KBM-7 (cell line): ENCODE data around the gene EIF1AY.
A peak's percentile ranks its signal among the peaks of the same experiment; 100 is the strongest.
"Not testable (repeated sequence)": the region's sequence is repeated elsewhere in the genome, so short reads cannot be mapped to it uniquely, and the experiment has no call there.

Experiments
- DNase-seq: peaks from one replicate; pipeline ENCODE4 v3.0.0-alpha.2; 2015
- in situ Hi-C: fragments of 300-500 bp; cut with MboI; formaldehyde crosslinking; loops from 2 replicates; pipeline ENCODE4 v1.14.3; 2020; ENCODE audit warnings: low sequenced_read_pairs, low pct_unique_long_range_greater_than_20kb, mixed read lengths

EIF1AY gene, protein sequence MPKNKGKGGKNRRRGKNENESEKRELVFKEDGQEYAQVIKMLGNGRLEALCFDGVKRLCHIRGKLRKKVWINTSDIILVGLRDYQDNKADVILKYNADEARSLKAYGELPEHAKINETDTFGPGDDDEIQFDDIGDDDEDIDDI

DNA sequence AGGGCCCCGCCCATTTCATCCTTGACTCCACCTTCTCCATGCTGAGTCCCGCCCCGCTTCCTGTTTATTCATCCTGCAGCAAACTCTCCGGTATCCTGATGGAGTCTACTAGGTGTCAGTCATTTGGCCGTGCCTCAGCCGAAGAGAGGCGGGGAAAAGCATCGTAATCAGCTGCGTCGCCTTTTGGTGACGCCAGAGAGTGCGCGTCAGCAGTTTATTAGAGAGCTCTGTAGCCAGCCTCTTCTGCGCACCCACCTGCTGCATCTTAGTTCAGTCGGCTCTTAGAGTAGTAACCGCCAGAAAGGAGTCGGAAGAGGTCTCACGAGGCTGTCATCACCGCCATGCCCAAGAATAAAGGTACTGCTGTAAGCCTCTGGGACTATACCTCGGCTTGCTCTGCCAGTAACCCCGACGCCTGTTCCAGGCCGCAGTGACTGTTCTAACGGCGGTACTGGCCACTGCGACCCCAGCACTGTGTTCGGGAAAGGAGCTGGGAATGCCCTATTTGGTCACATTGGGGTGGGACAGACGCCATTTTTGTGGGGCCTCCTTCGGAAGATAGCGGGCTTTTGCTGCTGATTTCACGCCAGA lies at the start of gene EIF1AY:
TSS of gene EIF1AY (plus strand) at position 246 of the 591 bp plus-strand sequence. CDS start at position 342, 96 bp downstream.
- in situ Hi-C loops: no loop called here
- peak; percentile 99 for DNase-seq

DNA sequence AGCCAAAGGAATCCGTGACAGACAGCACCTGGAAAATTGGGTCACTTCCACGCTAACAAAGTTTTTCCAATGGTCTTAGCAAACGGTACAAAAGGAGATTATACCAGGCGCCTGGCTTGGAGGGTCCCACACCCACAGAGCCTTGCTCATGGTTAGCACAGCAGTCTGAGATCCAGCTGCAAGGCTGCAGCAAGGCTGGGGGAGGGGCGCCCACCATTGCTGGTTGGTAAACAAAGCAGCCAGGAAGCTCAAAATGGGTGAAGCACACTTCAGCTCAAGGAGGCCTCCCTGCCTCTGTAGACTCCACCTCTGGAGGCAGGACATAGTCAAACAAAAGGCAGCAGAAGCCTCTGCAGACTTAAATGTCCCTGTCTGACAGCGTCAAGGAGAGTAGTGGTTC lies 47.1 kb upstream of the EIF1AY start:
- in situ Hi-C loops: no loop called here
- DNase-seq: no peak

DNA sequence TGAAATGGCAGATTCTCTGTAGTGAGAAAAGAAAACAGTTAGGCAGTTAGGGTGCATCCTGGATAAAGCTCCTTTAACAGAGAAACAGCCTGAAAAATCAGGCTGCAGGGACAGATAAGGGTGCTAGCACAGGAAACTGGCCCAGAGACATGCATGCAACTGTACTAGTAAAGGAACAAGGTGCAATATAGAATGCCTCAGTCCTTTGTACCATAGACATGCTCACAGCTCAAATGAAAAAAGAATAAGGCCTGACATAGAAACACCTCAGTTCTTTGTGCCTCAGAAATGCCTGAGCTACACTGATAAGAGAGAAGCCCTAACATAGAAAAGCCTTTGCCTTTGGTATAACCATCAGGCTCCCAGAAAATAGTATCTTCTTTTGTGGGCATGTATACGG lies 37.4 kb upstream of the EIF1AY start:
- in situ Hi-C loops: no loop called here
- no peak for DNase-seq

DNA sequence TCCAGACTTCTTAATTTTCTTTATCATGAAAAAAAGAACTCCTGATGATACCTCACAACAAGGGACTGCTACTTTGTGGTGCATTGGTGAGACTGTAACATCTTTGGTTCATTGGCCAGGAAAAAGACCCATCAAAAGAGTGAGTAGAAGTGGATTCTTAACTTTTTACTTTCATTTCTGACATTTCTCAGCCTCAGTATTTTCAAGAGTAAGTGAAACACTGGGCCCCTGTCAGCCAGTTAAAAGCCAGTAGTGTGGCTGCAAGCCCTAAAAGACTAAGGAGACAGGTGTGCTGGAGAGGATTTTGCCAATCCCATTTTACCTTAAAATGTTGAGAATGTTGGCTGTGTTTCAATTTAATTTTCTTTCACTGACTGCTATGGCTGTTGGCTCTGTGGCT lies 36.6 kb upstream of the EIF1AY start:
- in situ Hi-C loops: no loop called here
- DNase-seq: no peak

DNA sequence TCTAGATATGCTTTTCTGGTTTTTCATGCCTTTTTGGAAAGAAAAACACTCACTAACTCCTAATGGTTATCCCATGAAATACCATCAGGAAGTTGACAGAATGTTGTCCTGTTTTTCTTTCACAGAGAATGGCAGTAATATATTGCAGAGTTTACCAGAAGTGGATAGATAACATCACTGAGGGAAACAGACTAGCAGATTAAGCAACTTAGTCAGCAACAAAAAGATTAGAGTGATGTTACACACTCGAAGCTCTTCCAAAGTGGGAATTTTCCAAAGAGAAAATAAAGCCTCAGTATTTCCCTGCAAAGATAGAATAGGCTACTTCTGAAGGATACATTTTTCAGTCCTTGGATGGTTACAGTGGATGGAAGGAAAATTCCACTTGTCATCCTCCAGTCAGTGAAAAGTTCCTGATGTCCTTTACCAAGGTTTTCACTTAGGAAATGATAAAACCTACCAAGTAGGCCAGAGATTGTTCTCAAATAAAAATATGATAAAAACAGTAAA lies 31.1 kb upstream of the EIF1AY start:
- DNase-seq: no peak
- in situ Hi-C loops: no loop called here

DNA sequence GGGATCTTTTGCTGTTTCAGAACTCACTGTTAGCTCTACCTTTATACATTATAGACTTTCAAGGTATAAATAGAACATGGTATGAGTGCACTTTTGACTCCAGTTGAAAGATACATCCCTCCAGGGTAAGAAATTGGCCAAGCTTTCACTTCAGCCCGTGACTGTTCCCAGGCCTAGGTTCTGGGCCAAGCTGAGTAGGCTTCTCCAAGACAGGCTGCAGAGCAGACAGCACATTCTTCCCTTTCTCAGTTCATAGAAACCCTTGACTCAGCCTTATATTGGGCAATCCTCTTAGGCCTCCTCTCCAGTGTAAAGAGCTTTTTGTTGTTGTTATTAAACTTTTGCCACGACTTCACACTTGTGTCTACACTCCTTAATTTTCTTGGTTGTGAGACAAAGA lies 29.5 kb upstream of the EIF1AY start:
- in situ Hi-C loops: no loop called here
- no peak for DNase-seq

DNA sequence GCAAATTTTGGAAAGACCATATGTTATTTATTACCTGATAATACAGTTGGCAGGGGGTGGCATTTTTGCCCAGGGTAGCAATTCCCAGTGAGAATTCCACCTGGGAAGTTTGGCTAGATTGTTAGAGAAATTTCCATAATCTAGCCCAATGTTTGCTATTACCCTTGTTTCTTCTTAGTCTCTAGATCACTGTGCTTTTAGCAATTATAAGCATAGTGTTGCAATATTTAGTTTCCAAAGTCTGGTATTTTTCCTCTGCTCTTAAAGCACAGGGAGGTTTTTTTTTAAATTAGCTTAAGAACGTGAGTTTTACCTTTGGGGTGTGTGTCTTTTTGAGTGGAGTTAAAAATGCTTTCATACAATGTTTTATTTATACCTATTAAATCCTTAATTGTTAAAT lies 26.3 kb upstream of the EIF1AY start:
- in situ Hi-C loops: no loop called here
- no peak for DNase-seq

DNA sequence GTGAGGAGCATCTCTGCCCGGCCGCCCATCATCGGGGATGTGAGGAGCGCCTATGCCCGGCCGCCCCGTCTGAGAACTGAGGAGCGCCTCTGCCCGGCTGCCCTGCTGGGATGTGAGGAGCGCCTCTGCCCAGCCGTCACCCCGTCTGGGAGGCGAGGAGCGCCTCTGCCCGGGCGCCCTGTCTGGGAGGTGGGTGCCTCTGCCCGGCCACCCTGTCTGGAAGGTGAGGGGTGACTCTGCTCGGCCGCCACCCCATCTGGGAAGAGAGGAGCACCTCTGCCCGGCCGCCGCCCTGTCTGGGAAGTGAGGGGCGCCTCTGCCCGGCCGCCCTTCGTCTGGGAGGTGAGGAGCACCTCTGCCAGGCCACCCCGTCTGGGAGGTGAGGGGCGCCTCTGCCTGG lies 23.7 kb upstream of the EIF1AY start:
- in situ Hi-C loops: loop anchor here (25.0 kb wide), 1 partner anchor 185 kb away; no protein-coding TSS in a partner anchor
- no peak for DNase-seq

DNA sequence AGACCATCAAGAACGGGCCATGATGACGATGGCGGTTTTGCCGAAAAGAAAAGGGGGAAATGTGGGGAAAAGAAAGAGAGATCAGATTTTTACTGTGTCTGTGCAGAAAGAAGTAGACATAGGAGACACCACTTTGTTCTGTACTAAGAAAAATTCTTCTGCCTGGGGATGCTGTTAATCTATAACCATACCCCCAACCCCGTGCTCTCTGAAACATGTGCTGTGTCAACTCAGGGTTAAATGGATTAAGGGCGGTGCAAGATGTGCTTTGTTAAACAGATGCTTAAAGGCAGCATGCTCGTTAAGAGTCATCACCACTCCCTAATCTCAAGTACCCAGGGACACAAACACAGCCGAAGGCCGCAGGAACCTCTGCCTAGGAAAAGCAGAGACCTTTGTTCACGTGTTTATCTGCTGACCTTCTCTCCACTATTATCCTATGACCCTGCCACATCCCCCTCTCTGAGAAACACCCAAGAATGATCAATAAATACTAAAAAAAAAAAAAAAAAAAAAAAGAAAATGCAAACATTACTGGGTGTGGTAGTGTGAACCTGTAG lies 22.7 kb upstream of the EIF1AY start:
- in situ Hi-C loops: loop anchor here (25.0 kb wide), 1 partner anchor 184 kb away; no protein-coding TSS in a partner anchor
- DNase-seq: not testable (repeated sequence)

DNA sequence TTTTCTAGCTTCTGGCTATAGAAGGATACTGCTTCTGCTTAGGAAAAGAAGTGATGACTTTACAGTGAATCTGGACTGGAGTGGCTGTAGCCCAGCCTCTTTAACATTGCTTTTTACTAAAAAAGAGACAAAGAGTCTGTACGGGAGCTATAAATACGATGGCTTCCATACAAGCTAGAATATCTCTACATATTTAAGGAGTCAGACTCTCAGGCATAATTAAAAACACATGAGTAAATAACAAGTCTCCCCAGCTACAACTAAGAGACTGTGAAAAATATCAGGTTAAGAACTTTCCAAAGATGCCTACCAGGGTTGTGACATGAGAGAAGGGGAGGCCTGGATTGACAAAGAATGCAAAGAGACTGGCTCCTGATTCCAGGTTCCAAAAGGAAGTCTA lies 19.8 kb upstream of the EIF1AY start:
- in situ Hi-C loops: loop anchor here (25.0 kb wide), 1 partner anchor 181 kb away; no protein-coding TSS in a partner anchor

DNA sequence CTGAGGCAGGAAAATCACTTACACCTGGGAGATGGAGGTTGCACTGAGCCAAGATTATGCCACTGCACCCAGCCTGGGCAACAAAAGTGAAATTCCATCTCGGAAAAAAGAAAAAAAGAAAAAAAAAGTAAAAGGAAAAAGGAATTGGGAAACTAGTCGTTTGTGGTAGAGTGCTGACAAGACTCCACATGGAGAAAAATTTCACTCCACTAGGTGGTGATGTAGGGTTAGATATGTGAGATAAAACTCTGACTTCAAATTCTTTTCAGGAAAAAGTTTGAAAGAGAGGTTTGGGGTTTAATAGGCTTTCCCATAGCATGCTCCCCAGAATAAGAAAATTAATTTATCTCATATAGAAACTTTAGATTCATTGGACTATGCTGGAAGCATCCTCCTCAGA lies 16.9 kb upstream of the EIF1AY start:
- peak; percentile 57 for DNase-seq
- in situ Hi-C loops: loop anchor here (25.0 kb wide), 1 partner anchor 179 kb away; no protein-coding TSS in a partner anchor

More for the DNA sequence above, 19.8 kb upstream of the EIF1AY start:
- no peak for DNase-seq

DNA sequence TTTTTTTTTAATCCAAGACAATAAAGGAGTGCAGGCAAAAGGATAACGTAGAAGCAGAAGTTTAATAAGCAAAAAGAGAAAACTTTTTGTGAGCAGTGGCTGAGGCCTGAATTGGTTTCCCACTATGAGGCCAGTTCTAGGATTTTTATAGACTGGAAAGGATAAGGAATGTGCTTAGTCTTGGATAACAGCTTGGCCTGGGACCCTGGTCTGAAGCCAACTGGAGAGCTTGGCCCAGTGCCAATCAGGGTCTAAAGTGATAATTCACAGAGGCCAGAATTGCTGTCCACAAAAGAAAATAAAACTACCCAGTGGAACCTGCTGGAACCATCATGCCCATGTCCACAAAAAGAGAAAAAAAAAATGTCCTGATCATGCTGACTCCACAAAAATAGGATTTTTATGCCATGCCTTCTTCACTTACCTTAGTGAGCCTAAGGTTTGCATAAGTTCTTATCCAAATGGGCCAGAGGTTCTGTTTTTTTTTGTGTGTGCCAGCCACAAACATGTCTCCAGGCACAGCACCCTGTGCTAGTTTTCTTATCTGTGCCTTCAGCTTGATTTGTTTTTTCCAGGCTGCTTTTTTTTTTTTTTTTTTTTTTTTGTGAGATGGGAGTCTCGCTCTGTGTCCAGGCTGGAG lies 15.6 kb upstream of the EIF1AY start:
- in situ Hi-C loops: loop anchor here (25.0 kb wide), 1 partner anchor 177 kb away; no protein-coding TSS in a partner anchor
- no peak for DNase-seq

DNA sequence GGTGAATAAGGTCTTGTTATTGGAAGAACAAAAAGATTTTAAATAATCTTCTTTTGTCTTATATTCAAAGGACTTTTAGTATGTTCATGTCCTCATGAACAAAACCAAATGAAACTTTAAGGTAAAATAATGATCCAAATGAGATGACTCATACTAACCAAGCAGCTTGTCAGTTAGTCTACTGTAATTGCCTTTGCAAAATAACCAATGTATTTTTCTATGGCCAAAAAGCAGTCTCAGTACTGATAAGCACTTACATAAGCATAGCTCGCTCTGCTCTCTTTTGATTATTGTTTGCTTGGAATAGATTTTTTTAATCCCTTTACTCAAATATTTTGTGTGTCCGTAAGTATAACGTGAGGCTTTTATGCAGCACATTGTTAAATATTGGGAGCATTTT lies 4.3 kb upstream of the EIF1AY start:
- no peak for DNase-seq
- in situ Hi-C loops: loop anchor here (25.0 kb wide), 1 partner anchor 166 kb away; no protein-coding TSS in a partner anchor

DNA sequence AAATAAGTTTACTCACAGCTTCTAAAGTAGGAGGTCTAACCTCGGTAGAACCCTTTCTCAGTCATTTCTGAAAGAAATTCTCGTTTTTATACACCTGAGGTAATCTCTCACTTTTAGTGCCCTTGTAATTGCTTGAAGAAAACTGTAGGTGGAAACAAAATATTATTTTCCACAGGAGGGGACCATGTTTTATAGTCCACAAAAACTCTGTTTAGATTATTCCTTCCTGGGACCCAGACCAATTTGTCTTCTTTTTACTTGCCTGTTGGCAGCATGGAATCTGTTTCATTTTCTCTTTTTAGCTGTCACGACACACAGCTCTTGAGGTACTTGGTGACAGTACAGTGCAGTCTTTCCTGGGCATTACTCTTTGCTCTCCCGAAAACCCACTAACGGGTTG lies 930 bp downstream of the EIF1AY start:
- DNase-seq: peak; percentile 55
- in situ Hi-C loops: no loop called here

DNA sequence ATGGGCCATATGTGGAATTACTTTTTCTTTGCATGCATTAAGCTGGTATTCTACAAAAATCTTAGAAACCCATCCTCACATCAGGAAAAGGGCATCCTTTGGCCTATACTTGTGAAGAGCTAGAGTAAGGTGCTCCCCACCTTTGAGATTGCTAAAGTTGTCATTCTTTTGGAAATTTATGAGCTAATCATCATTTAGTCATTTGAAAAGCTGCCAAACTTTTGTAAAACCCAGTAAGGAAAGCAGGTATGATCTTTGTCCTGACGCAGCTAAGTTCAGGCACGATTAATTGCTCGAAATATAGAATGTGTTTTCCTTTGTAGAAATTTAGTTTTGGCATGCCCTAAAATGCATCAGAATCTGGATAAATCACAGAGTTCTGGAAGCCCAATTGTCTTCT lies 2.6 kb downstream of the EIF1AY start:
- in situ Hi-C loops: no loop called here

DNA sequence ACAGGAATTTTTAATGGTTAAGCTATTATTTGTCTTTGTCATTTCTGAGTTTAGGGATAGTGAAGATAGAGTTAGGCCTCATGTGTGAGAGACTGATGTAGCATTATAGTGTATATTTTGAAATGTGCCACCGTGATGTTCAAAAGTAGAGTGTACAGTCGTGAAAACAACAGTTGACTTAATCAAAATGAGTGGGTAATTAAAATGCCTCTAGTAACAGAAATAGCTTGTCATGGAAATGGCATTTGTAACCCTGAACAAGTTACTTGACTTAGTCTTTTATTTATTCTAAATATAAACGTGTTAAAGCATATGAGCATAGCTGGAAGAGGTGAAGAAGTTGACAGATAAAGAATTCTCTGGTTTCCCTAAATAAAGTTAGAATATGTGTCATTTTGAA lies 6.1 kb downstream of the EIF1AY start:
- no peak for DNase-seq
- in situ Hi-C loops: no loop called here

More for the DNA sequence above, 2.6 kb downstream of the EIF1AY start:
- no peak for DNase-seq

DNA sequence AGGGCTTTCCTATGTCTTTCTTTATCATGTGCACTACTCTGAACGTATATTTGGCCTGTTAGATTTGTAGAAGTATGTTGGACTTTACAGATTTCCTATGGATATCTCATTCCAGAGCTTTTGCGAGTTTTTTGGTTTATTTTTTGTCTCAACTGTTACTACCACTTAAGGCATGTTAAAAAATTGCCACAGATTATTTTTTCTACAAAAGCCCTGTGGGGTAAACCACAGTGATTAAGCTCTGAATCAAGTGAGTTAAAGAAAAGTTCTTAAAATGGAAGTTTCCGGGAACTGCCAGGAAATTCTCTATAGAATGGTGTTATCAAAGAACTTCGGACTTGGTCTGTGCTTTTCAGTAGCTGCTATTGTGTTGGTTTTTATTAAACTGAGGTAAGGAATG lies 10.6 kb downstream of the EIF1AY start:
- in situ Hi-C loops: no loop called here

More for the DNA sequence above, 10.6 kb downstream of the EIF1AY start:
- DNase-seq: no peak
